ENCODE measurements around the gene SMAP1. TPM values are rescaled to one million over a fixed set of nuclear protein-coding genes. Genes with fewer than 3 reads are reported as not detected.

The SMAP1 gene
- polyA plus RNA-seq, 3 donors = 12.6 to 22.1 (median 20.3) TPM

DNA sequence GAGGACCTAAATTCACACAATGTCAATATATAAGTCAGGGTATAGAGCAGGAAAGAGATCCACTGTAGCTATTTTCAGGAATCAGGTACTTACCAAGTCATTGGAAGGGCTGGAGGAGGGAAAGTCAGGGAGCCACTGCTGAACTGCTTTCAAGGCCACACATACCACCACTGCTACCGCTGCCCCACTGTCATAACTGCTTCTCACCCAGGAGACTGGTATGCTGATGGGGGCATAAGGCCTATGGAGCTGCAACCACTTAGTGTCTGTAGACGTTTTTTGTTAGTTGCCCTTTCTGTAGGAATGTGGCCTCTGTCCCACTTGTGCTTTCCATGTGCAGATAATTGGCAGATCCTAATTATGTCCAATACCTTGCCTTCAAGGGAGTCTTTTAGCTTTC is 5.4 kb downstream of the SMAP1 start:
- Mint-ChIP-seq H3K4me1 (peaks cover 35% of the 10 kb centered on the region), H3K27me3 (ENCODE audit: low read depth in 3 of 3) (peaks cover 0 to 1% (median 0%) of the 10 kb centered on the region in 3 donors), H3K4me3 (no peak overlapping the region), H3K36me3 (peaks cover 12 to 15% of the 10 kb centered on the region in 2 donors), H3K27ac (no peak overlapping the region), H3K9me3 (peaks cover 0 to 3% (median 0%) of the 10 kb centered on the region in 7 donors)
- Histone ChIP-seq H3K27me3 (ENCODE audit: control insufficient read depth in 2 of 2, insufficient read depth in 2 of 2, low read length in 2 of 2) (no peaks in the 10 kb centered on the region), H3K9me3 (replicated peaks in 1 of 2; ENCODE audit: control insufficient read depth in 1 of 2, insufficient read depth in 1 of 2, low read length in 2 of 2) (no peaks in the 10 kb centered on the region), H3K79me2 (ENCODE audit: insufficient read depth, low read length) (peaks cover 95% of the 10 kb centered on the region), H4K20me1 (ENCODE audit: insufficient read depth, low read length) (peaks cover 90% of the 10 kb centered on the region), H3K4me1 (ENCODE audit: control insufficient read depth in 1 of 2, insufficient read depth in 2 of 2, low read length in 2 of 2) (peaks cover 13% of the 10 kb centered on the region in 2 donors), H3K9ac (ENCODE audit: insufficient read depth, low read length, poor library complexity, severe bottlenecking) (no peak overlapping the region), H3K27ac (ENCODE audit: low read depth in 1 of 2, low read length in 2 of 2) (no peak overlapping the region), H2AFZ (ENCODE audit: insufficient read depth, low read depth, low read length, poor library complexity, severe bottlenecking) (no peak overlapping the region), H3K4me2 (replicated peaks; ENCODE audit: extremely low read depth, low read length, poor library complexity, severe bottlenecking) (no peak overlapping the region), H3K36me3 (replicated peaks in 1 of 2; ENCODE audit: control insufficient read depth in 1 of 2, insufficient read depth in 2 of 2, low read length in 2 of 2) (peaks cover 0 to 8% of the 10 kb centered on the region in 2 donors), H3K4me3 (replicated peaks in 1 of 3; ENCODE audit: low read depth in 2 of 3, low read length in 3 of 3) (no peak overlapping the region)
- TF ChIP-seq, protein P1, sequence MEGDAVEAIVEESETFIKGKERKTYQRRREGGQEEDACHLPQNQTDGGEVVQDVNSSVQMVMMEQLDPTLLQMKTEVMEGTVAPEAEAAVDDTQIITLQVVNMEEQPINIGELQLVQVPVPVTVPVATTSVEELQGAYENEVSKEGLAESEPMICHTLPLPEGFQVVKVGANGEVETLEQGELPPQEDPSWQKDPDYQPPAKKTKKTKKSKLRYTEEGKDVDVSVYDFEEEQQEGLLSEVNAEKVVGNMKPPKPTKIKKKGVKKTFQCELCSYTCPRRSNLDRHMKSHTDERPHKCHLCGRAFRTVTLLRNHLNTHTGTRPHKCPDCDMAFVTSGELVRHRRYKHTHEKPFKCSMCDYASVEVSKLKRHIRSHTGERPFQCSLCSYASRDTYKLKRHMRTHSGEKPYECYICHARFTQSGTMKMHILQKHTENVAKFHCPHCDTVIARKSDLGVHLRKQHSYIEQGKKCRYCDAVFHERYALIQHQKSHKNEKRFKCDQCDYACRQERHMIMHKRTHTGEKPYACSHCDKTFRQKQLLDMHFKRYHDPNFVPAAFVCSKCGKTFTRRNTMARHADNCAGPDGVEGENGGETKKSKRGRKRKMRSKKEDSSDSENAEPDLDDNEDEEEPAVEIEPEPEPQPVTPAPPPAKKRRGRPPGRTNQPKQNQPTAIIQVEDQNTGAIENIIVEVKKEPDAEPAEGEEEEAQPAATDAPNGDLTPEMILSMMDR (IDR thresholded peaks at IDR 0.05) = no peak
- DNase-seq = no peak
- intact Hi-C loops (cut with micrococcal nuclease) = loop anchor here in 1 of 2 donors (10.0 kb wide), 1 partner anchor 258 kb away; the partner anchor contains the start of gene FAM135A
- 100% methylated on average over 1 of the region's 2 CpGs for WGBS (ENCODE audit: insufficient coverage)

DNA sequence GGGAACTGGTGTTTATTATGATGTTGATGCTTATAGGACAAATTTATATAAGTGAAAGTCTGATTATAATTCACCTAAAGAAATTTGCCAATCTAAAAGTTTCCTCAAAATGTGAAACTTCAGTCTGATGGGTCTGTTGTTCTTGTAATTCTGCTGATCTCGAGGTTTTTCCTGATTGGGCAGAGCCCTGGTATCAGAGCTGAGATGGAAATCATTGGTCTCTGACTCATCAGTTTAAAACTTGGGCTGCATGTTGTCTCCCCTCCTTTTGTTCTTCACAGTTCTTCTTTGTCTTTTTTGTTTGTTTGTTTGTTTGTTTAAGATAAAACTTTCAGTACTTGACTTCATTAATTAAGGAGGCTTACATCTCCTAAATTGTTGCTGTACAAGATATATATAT is 5.9 kb downstream of the SMAP1 start:
- peaks cover 33% of the 10 kb centered on the region for H3K4me1 Mint-ChIP-seq
- H3K4me2 ChIP-seq (replicated peaks; ENCODE audit: extremely low read depth, low read length, poor library complexity, severe bottlenecking) = no peak overlapping the region
- 60% methylated on average over 1 of the region's 1 CpG for WGBS (ENCODE audit: insufficient coverage)
- H3K36me3 Mint-ChIP-seq = peaks cover 12 to 15% of the 10 kb centered on the region in 2 donors
- peaks cover 0 to 8% of the 10 kb centered on the region in 2 donors for H3K36me3 ChIP-seq (replicated peaks in 1 of 2; ENCODE audit: control insufficient read depth in 1 of 2, insufficient read depth in 2 of 2, low read length in 2 of 2)
- peaks cover 96% of the 10 kb centered on the region for H4K20me1 ChIP-seq (ENCODE audit: insufficient read depth, low read length)
- peaks cover 9 to 10% of the 10 kb centered on the region in 2 donors for H3K4me1 ChIP-seq (ENCODE audit: control insufficient read depth in 1 of 2, insufficient read depth in 2 of 2, low read length in 2 of 2)
- H2AFZ ChIP-seq (ENCODE audit: insufficient read depth, low read depth, low read length, poor library complexity, severe bottlenecking) = no peak overlapping the region
- DNase-seq = no peak
- no peak overlapping the region for H3K27ac ChIP-seq (ENCODE audit: low read depth in 1 of 2, low read length in 2 of 2)
- H3K9me3 Mint-ChIP-seq = peaks cover 0 to 1% (median 0%) of the 10 kb centered on the region in 7 donors
- no peaks in the 10 kb centered on the region for H3K27me3 ChIP-seq (ENCODE audit: control insufficient read depth in 2 of 2, insufficient read depth in 2 of 2, low read length in 2 of 2)
- TF ChIP-seq, protein P1 (IDR thresholded peaks at IDR 0.05) = no peak
- H3K79me2 ChIP-seq (ENCODE audit: insufficient read depth, low read length) = peaks cover 95% of the 10 kb centered on the region
- intact Hi-C loops (cut with micrococcal nuclease) = loop anchor here in 1 of 2 donors (10.0 kb wide), 1 partner anchor 259 kb away; the partner anchor contains the start of gene FAM135A
- no peaks in the 10 kb centered on the region for H3K9me3 ChIP-seq (replicated peaks in 1 of 2; ENCODE audit: control insufficient read depth in 1 of 2, insufficient read depth in 1 of 2, low read length in 2 of 2)
- no peak overlapping the region for H3K4me3 Mint-ChIP-seq
- H3K27me3 Mint-ChIP-seq (ENCODE audit: low read depth in 3 of 3) = peaks cover 0 to 1% (median 0%) of the 10 kb centered on the region in 3 donors
- no peak overlapping the region for H3K4me3 ChIP-seq (replicated peaks in 1 of 3; ENCODE audit: low read depth in 2 of 3, low read length in 3 of 3)
- no peak overlapping the region for H3K27ac Mint-ChIP-seq
- H3K9ac ChIP-seq (ENCODE audit: insufficient read depth, low read length, poor library complexity, severe bottlenecking) = no peak overlapping the region
